Measurements from ENCODE around the gene GSN.

GRCh38 chr9:121309833-121310425 is 42.0 kb downstream of the GSN start:
- TF ChIP-seq, protein P1, sequence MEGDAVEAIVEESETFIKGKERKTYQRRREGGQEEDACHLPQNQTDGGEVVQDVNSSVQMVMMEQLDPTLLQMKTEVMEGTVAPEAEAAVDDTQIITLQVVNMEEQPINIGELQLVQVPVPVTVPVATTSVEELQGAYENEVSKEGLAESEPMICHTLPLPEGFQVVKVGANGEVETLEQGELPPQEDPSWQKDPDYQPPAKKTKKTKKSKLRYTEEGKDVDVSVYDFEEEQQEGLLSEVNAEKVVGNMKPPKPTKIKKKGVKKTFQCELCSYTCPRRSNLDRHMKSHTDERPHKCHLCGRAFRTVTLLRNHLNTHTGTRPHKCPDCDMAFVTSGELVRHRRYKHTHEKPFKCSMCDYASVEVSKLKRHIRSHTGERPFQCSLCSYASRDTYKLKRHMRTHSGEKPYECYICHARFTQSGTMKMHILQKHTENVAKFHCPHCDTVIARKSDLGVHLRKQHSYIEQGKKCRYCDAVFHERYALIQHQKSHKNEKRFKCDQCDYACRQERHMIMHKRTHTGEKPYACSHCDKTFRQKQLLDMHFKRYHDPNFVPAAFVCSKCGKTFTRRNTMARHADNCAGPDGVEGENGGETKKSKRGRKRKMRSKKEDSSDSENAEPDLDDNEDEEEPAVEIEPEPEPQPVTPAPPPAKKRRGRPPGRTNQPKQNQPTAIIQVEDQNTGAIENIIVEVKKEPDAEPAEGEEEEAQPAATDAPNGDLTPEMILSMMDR (IDR thresholded peaks at IDR 0.05): no peak
- TF ChIP-seq POLR2A (IDR thresholded peaks at IDR 0.05): no peak

All from adrenal gland (tissue), 5 donors.